ENCODE data around the gene ELMOD1. TPM values are rescaled to one million over a fixed set of nuclear protein-coding genes. Genes with fewer than 3 reads are reported as not detected.

Gene ELMOD1
- polyA plus RNA-seq, 3 donors, result 0.12 to 0.29 (median 0.16) TPM

- no peak for DNase-seq (ENCODE audit: extremely low read depth in 1 of 11, low read depth in 9 of 11, low spot score in 4 of 11)
These were observed 32.2 kb downstream of the ELMOD1 start for GRCh38 chr11:107623183-107623582.

- DNase-seq (ENCODE audit: extremely low read depth in 1 of 11, low read depth in 9 of 11, low spot score in 4 of 11), result no peak
These were observed 34.2 kb downstream of the ELMOD1 start for GRCh38 chr11:107624983-107625684.

- DNase-seq (ENCODE audit: extremely low read depth in 1 of 11, low read depth in 9 of 11, low spot score in 4 of 11), result no peak
These were observed 34.7 kb downstream of the ELMOD1 start for GRCh38 chr11:107625685-107625989.

GRCh38 chr11:107631043-107631442 is 40.1 kb downstream of the ELMOD1 start:
- DNase-seq (ENCODE audit: extremely low read depth in 1 of 11, low read depth in 9 of 11, low spot score in 4 of 11), result no peak

- DNase-seq (ENCODE audit: extremely low read depth in 1 of 11, low read depth in 9 of 11, low spot score in 4 of 11), result no peak
These were observed 41.0 kb downstream of the ELMOD1 start for GRCh38 chr11:107631931-107632330.

- DNase-seq (ENCODE audit: extremely low read depth in 1 of 11, low read depth in 9 of 11, low spot score in 4 of 11), result no peak
These were observed 55.8 kb downstream of the ELMOD1 start for GRCh38 chr11:107646783-107647182.

GRCh38 chr11:107648242-107648641 is 57.3 kb downstream of the ELMOD1 start:
- DNase-seq (ENCODE audit: extremely low read depth in 1 of 11, low read depth in 9 of 11, low spot score in 4 of 11), result no peak

GRCh38 chr11:107651672-107652071 is 60.7 kb downstream of the ELMOD1 start:
- DNase-seq (ENCODE audit: extremely low read depth in 1 of 11, low read depth in 9 of 11, low spot score in 4 of 11), result no peak

- no peak for DNase-seq (ENCODE audit: extremely low read depth in 1 of 11, low read depth in 9 of 11, low spot score in 4 of 11)
These were observed 62.1 kb downstream of the ELMOD1 start for GRCh38 chr11:107653076-107653475.

- no peak for DNase-seq (ENCODE audit: extremely low read depth in 1 of 11, low read depth in 9 of 11, low spot score in 4 of 11)
These were observed 64.7 kb downstream of the ELMOD1 start for GRCh38 chr11:107655602-107656001.

- no peak for DNase-seq (ENCODE audit: extremely low read depth in 1 of 11, low read depth in 9 of 11, low spot score in 4 of 11)
These were observed 68.4 kb downstream of the ELMOD1 start for GRCh38 chr11:107659310-107659709.

GRCh38 chr11:107660066-107660465 is 69.1 kb downstream of the ELMOD1 start:
- no peak for DNase-seq (ENCODE audit: extremely low read depth in 1 of 11, low read depth in 9 of 11, low spot score in 4 of 11)

- DNase-seq (ENCODE audit: extremely low read depth in 1 of 11, low read depth in 9 of 11, low spot score in 4 of 11), result no peak
These were observed 70.7 kb downstream of the ELMOD1 start for GRCh38 chr11:107661656-107662055.

GRCh38 chr11:107665018-107665417 is 74.1 kb downstream of the ELMOD1 start:
- no peak for DNase-seq (ENCODE audit: extremely low read depth in 1 of 11, low read depth in 9 of 11, low spot score in 4 of 11)

- DNase-seq (ENCODE audit: extremely low read depth in 1 of 11, low read depth in 9 of 11, low spot score in 4 of 11), result no peak
These were observed 76.1 kb downstream of the ELMOD1 start for GRCh38 chr11:107666911-107667613.

- DNase-seq (ENCODE audit: extremely low read depth in 1 of 11, low read depth in 9 of 11, low spot score in 4 of 11), result no peak
These were observed 78.3 kb downstream of the ELMOD1 start for GRCh38 chr11:107669191-107669740.

- no peak for DNase-seq (ENCODE audit: extremely low read depth in 1 of 11, low read depth in 9 of 11, low spot score in 4 of 11)
These were observed 79.1 kb downstream of the ELMOD1 start for GRCh38 chr11:107669893-107670601.

GRCh38 chr11:107675902-107676301 is 85.0 kb downstream of the ELMOD1 start:
- no peak for DNase-seq (ENCODE audit: extremely low read depth in 1 of 11, low read depth in 9 of 11, low spot score in 4 of 11)

GRCh38 chr11:107676336-107677057 is 85.5 kb downstream of the ELMOD1 start:
- no peak for DNase-seq (ENCODE audit: extremely low read depth in 1 of 11, low read depth in 9 of 11, low spot score in 4 of 11)

All from renal cortex interstitium (tissue), 11 donors.